Right forelimb (tissue), 1 donor: ENCODE results near the gene AUTS2.

Experiments used
- DNase-seq: peaks from one replicate; pipeline ENCODE4 v3.0.0-alpha.2; 2018

AUTS2 gene

GRCh38 chr7:70006261-70006920 is 408.1 kb downstream of the AUTS2 start:
- peak; percentile 48 for DNase-seq

GRCh38 chr7:70008466-70008865 is 410.2 kb downstream of the AUTS2 start:
- DNase-seq, result no peak

- no peak for DNase-seq
Observed at GRCh38 chr7:70014472-70015177, 416.4 kb downstream of the AUTS2 start.

- no peak for DNase-seq
Observed at GRCh38 chr7:70015353-70015752, 417.1 kb downstream of the AUTS2 start.

- DNase-seq, result no peak
Observed at GRCh38 chr7:70016044-70016770, 417.9 kb downstream of the AUTS2 start.

GRCh38 chr7:70017357-70017756 is 419.1 kb downstream of the AUTS2 start:
- DNase-seq, result no peak

GRCh38 chr7:70018700-70019099 is 420.4 kb downstream of the AUTS2 start:
- no peak for DNase-seq

DNA sequence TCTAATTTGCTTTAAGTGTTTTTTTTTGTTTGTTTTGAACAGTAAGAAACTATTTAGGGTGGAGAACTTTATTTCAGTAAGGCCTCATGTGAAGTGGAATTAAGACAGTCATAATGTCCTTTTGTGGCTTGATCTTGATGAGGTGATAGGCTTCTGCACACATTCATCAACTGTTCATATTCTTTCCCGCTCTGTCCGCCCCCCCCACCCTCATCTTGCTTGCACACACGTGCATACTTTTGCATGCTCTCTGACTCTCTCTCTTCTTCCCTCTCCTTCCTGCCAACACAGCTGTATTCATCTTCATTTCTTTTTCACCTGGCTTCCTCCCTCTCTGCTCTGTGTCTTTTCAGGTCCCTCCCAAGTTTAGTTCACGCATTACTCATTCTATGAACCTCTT is 429.6 kb downstream of the AUTS2 start:
- no peak for DNase-seq

DNA sequence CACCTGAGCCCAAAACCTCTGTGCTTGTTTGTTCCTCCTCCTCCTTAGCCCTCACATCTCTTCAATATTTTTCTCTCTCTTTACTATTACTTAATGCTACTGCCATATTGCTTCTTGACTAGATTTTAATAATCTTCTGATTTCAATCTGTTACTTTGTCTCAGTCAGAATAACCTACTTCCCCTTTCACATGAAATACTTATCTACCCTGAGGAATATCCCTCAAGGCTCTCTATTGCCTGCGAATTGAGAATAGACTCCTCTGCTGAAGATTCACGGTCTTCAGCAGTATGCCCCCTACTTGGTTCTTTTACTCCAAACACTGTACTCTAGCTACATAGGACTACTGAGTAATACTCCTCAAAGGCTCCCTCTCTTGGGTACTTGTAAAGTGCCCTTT is 430.3 kb downstream of the AUTS2 start:
- no peak for DNase-seq

- no peak for DNase-seq
Observed at GRCh38 chr7:70029993-70030392, 431.7 kb downstream of the AUTS2 start.

DNA sequence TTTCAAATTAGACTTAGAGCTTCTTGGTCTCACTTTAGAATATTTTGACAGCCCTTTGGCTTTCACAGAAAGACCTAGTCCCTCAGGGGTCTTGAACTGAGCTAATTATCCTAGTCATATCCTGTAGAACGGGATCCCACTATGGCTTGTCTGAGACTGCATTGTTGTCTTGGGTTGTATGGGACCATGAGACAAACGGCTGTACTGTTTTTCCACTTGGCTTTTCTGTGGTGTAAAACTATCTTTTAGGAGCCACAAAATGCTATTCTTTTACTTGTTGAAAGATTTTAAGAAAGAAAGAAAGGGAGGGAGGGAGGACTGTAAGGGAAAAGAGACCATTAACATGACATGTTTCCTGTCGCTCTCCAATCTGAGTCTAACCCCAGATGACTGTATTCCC is 432.5 kb downstream of the AUTS2 start:
- no peak for DNase-seq

GRCh38 chr7:70031245-70031644 is 433.0 kb downstream of the AUTS2 start:
- DNase-seq, result no peak

DNA sequence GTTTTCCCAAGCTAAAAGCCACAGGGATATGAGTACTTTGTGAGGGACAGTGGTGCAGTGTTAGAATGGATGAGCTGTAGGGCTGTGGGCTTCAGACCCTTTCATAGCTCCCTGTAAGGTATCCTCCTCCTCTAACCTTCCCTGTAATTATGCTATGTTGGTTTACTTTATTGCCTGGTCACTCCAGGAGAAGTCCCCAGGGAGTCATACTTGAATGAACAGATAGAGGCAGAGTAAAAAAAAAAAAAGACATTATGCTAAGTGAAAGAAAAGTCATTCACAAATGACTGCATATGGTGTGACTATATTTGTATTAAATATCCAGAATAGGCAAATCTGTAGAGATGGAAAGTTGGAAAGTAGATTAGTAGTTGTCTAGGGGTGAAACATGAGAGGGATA is 434.4 kb downstream of the AUTS2 start:
- no peak for DNase-seq

DNA sequence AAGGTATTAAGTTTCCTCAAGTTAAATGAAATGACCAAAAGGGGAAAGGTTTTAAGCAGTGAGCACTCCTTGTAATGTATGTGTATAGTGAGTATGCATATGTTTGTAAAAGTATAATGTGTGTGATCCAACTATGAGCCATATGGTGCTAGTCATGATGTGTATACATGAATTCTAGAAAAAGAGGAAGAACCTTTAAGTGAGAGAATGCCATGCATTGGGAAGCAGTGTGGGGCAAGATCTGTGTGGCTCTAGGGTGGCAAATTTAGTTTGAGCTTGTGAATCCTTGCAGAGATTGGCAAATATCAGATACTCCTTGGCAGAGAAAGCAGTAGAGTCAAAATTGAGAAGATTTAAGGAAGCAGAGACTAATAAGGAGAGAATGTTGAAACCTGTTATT is 435.0 kb downstream of the AUTS2 start:
- no peak for DNase-seq

DNA sequence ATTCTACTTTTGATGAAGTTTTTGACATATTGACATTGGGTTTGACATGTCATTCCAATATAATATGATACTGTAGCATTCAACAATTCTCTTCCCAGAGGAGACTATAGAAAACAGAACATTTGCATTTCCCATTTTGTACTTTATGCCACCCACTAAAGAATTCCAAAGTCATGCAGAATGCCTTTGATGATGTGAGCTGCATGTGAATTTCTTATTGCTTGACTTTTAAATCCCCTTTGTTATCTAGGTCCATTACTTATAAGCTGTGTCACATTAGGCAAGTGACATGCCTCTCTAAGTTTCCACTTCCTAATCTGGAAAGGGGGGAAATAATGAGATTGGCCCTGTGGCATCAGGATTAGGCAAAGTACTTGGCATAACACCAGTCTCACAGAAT is 436.7 kb downstream of the AUTS2 start:
- no peak for DNase-seq

DNA sequence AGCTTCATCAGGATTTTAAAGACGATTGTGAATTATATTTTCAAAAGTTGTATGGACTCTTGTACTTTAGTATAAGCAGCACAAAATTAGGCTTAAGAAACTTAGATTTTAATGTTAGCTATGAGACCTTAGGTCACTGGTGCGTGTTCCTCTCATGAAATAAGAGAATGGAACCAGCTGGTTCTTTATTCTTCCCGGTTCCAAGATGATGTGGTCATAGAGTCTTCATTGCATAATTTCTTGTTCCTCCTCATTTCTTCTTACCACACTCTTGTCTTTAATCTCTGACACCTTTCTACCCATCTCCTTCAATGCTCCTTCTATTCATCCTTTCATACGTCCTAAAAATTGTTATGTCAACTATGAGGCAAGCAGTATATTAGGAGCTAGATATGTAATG is 437.2 kb downstream of the AUTS2 start:
- no peak for DNase-seq

- DNase-seq, result no peak
Observed at GRCh38 chr7:70035955-70036354, 437.7 kb downstream of the AUTS2 start.

DNA sequence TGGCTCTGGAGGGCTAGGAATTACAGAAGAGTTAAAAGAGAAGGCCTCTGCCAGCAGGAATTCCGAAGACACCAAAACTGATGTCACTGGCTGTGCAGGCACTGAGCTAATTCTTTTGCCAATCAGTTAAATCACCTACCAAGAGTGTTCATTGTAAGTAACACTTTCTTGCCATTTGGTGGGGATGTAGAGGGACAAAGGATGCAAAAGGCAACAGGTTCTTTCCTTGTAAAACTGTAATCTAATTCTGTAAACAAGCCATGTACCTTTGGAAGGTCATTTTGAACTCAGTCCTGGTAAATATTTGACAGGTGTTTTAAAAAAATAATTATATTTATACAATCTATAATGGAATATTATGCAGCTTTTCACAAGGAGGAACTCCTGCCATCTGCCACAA is 438.4 kb downstream of the AUTS2 start:
- no peak for DNase-seq

DNA sequence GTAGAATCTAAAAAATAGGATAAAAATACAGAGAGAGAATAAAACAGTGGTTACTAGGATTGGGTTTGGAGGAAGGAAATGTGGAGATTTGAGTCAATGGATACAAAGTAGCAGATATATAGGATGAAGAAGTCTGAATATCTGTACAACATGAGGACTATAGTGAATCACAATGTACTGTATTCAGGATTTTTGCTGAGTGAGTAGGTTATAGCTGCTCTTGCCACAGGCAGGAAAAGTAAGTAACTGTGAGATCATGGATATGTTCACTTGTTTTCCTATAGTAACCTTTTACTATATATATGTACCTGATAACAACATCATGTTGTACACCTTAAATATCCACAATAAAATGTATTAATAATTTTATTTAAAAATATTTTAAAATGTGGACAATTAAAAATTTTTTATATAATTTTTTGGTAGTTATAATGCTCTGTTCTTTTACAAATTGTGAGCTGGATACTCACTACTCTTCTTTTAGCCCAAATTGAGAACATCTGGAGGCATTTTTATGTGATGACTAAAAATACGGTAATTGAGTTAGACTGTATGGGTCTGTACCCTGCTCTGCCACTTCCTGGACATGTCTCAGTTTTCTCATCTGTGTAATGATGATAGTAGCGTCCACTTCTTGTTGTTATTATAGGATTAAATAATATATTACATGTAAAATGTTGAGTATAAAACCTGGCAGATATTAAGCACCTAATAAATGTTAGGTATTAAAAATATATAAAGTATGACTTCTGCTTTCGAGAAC is 439.1 kb downstream of the AUTS2 start:
- DNase-seq, result no peak

GRCh38 chr7:70040051-70040450 is 441.8 kb downstream of the AUTS2 start:
- DNase-seq, result no peak

DNA sequence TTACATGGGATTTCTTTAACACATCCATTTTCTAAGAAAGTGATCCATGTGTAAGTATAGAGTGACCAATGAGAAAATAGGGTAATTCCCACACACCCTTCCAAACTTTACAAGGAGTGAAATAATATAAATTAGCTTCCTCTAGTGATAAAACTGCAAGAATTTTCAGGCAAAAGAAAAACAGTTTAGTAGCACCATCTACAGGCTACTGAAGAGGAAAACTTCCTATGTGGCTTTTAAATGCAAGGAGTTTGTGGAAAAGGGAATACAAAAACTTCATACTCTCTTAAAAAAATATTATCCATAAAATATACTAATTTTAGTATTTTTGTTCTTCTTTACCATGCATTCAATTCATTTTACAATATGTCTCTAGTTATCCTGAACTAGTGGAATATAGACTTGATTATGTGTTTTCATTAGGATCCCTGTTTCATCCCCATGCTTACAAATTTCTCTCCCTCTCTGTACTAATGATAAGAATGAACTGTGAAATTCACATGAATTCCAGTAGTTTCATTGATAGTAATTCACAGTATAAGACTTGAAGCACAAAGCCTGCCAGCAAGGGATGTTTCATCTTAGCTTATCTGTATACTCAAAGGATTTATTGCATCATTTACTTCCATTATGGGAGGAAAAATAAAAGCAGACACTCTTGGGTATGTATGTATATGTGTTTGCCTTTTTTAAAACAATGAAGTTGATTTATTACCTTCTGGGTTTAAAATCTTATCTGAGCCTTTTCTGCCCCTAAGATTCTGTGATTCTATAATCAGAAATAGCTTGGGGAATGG is 442.9 kb downstream of the AUTS2 start:
- DNase-seq, result no peak

- DNase-seq, result no peak
Observed at GRCh38 chr7:70042533-70042932, 444.3 kb downstream of the AUTS2 start.
